IMR-90 (cell line): ENCODE data around the gene PHETA1. TPM values are rescaled to one million over a fixed set of nuclear protein-coding genes. Genes with fewer than 3 reads are reported as not detected.

Experiments
- ATAC-seq: fragments of 200-7000 bp; cut with Tn5 transposase; 2 replicates; pipeline ENCODE4 v1.9.1; 2020; ENCODE audit warnings: low read depth, mild to moderate bottlenecking, moderate library complexity
- BruUV-seq: library from RNA; stranded (reverse); fragments of 400-500 nt; replicated peaks from 2 replicates; lab custom pipeline; 2021; lab: Mats Ljungman, UMichigan
- CTCF ChIA-PET: fragments of 300-600 bp; formaldehyde crosslinking; extraction: SDS; loops from one replicate; lab custom pipeline; 2021; ENCODE audit warnings: antibody characterized with exemption; lab: Yijun Ruan, JAX
- POLR2A ChIA-PET: fragments of 300-600 bp; sonication (Branson Sonifier 250); formaldehyde crosslinking; loops from one replicate; lab custom pipeline; 2022; ENCODE audit warnings: antibody characterized with exemption; ENCODE audit not compliant: unreplicated experiment; lab: Charles Lee
- DNase-seq: peaks from one replicate; pipeline ENCODE4 v3.0.0; 2013
- H2AFZ ChIP-seq: replicated peaks from 2 replicates; pipeline ENCODE3; 2013; ENCODE audit warnings: low read length, mild to moderate bottlenecking; ENCODE audit not compliant: poor library complexity
- H2AK5ac ChIP-seq: 2 replicates; pipeline ENCODE4 v1.6.1; 2013; ENCODE audit warnings: low read depth, low read length, inconsistent platforms
- H2AK9ac ChIP-seq: replicated peaks from 2 replicates; pipeline ENCODE3; 2013; ENCODE audit warnings: mild to moderate bottlenecking, low read depth, low read length, moderate library complexity; ENCODE audit not compliant: poor library complexity
- H2BK120ac ChIP-seq: 2 replicates; pipeline ENCODE4 v1.6.1; 2013; ENCODE audit warnings: low read depth, low read length, inconsistent platforms
- H2BK15ac ChIP-seq: 3 replicates; pipeline ENCODE4 v1.6.1; 2013; ENCODE audit warnings: low read depth, low read length, inconsistent platforms
- H2BK20ac ChIP-seq: 2 replicates; pipeline ENCODE4 v1.6.1; 2013; ENCODE audit warnings: low read depth, mild to moderate bottlenecking, inconsistent platforms, low read length, moderate library complexity
- H2BK5ac ChIP-seq: 2 replicates; pipeline ENCODE4 v1.6.1; 2013; ENCODE audit warnings: mild to moderate bottlenecking, low read depth, low read length, inconsistent platforms; ENCODE audit not compliant: poor library complexity, severe bottlenecking
- H3K14ac ChIP-seq: replicated peaks from 2 replicates; pipeline ENCODE4 v1.6.1; 2013; ENCODE audit warnings: low read depth, low read length, inconsistent platforms
- H3K18ac ChIP-seq: 2 replicates; pipeline ENCODE4 v1.6.1; 2013; ENCODE audit warnings: low read depth, low read length, control low read depth
- H3K23ac ChIP-seq: 2 replicates; pipeline ENCODE4 v1.6.1; 2013; ENCODE audit warnings: low read depth, low read length, inconsistent platforms
- H3K27ac ChIP-seq: 2 replicates; pipeline ENCODE4 v1.5.1; 2013; ENCODE audit warnings: mild to moderate bottlenecking, control low read depth, low read length; ENCODE audit not compliant: insufficient read depth
- H3K27me3 ChIP-seq: 2 replicates; pipeline ENCODE4 v1.6.1; 2013; ENCODE audit warnings: low read length; ENCODE audit not compliant: control insufficient read depth, insufficient read depth
- H3K36me3 ChIP-seq: 2 replicates; pipeline ENCODE4 v1.6.1; 2013; ENCODE audit warnings: low read length, mixed read lengths; ENCODE audit not compliant: control insufficient read depth, insufficient read depth
- H3K4ac ChIP-seq: 2 replicates; pipeline ENCODE4 v1.6.1; 2013; ENCODE audit warnings: low read depth, low read length, inconsistent platforms
- H3K4me1 ChIP-seq: 2 replicates; pipeline ENCODE4 v1.6.1; 2013; ENCODE audit warnings: low read length, mixed read lengths; ENCODE audit not compliant: control insufficient read depth, insufficient read depth
- H3K4me2 ChIP-seq: 2 replicates; pipeline ENCODE4 v1.6.1; 2013; ENCODE audit warnings: low read depth, mild to moderate bottlenecking, control low read depth, low read length, moderate library complexity
- H3K4me3 ChIP-seq: 2 replicates; pipeline ENCODE4 v1.5.1; 2013; ENCODE audit warnings: low read depth, mild to moderate bottlenecking, control low read depth, low read length, moderate library complexity; ENCODE audit not compliant: insufficient read depth
- H3K56ac ChIP-seq: 2 replicates; pipeline ENCODE4 v1.6.1; 2013; ENCODE audit warnings: low read length, inconsistent platforms; ENCODE audit not compliant: insufficient read depth; ENCODE audit errors: extremely low read depth
- H3K79me1 ChIP-seq, 2 experiments: 2 replicates each; pipeline ENCODE4 v1.6.1; 2013; ENCODE audit warnings: low read length in 2 of 2, inconsistent platforms in 1 of 2, low read depth in 1 of 2
- H3K9ac ChIP-seq: 2 replicates; pipeline ENCODE4 v1.6.1; 2013; ENCODE audit warnings: low read depth, low read length, control low read depth
- H3K9me1 ChIP-seq: 2 replicates; pipeline ENCODE4 v1.6.1; 2013; ENCODE audit warnings: low read length, inconsistent platforms; ENCODE audit not compliant: insufficient read depth
- H3K9me3 ChIP-seq: 2 replicates; pipeline ENCODE4 v1.6.1; 2013; ENCODE audit warnings: low read length; ENCODE audit not compliant: control insufficient read depth, insufficient read depth
- H4K20me1 ChIP-seq: 2 replicates; pipeline ENCODE4 v1.6.1; 2013; ENCODE audit warnings: low read length, inconsistent platforms; ENCODE audit not compliant: insufficient read depth
- H4K5ac ChIP-seq: 2 replicates; pipeline ENCODE4 v1.6.1; 2013; ENCODE audit warnings: mild to moderate bottlenecking, low read depth, low read length, control low read depth
- H4K8ac ChIP-seq, 2 experiments: 2 replicates each; pipeline ENCODE4 v1.6.1; 2013; ENCODE audit warnings: low read depth in 2 of 2, low read length in 2 of 2, control low read depth in 1 of 2, inconsistent platforms in 1 of 2
- H4K91ac ChIP-seq: 2 replicates; pipeline ENCODE4 v1.6.1; 2013; ENCODE audit warnings: low read depth, low read length, inconsistent platforms; ENCODE audit not compliant: insufficient read depth
- CHD1 ChIP-seq: IDR thresholded peaks from 2 replicates; pipeline ENCODE4 v1.6.1; 2012; ENCODE audit warnings: low read depth, low read length, improper control_type of control experiment
- WGBS, 2 experiments: methylation state at CpG; one replicate each; pipeline versions ENCODE4 v1.1.5 to v1.1.7; 2013; ENCODE audit warnings: missing lambda C conversion rate in 2 of 2; ENCODE audit not compliant: insufficient read length in 1 of 2; ENCODE audit errors: extremely low coverage in 2 of 2; 5-methylcytosine and 5-hydroxymethylcytosine counted together
- dilution Hi-C: fragments of 300-500 bp; cut with HindIII; formaldehyde crosslinking; loops from one replicate; pipeline ENCODE4 v1.14.3; 2018; ENCODE audit warnings: low sequenced_read_pairs; ENCODE audit not compliant: unreplicated experiment
- in situ Hi-C: fragments of 300-500 bp; cut with MboI; formaldehyde crosslinking; loops from 3 replicates; pipeline ENCODE4 v1.14.3; 2019; ENCODE audit warnings: low sequenced_read_pairs, inconsistent platforms, mixed read lengths
- intact Hi-C: fragments of 100-400 bp; cut with micrococcal nuclease; formaldehyde crosslinking; loops from 2 replicates; pipeline ENCODE4 v1.10.0; 2022
- polyA plus RNA-seq, 3 experiments: library from polyadenylated mRNA; depleted of rRNA; stranded (reverse); fragments of >200 nt; gene quantifications; 2 replicates each; pipeline ENCODE4 v1.2.3, GENCODE V29; 2012; ENCODE audit warnings: low replicate concordance in 1 of 3
- total RNA-seq: library from RNA; depleted of rRNA; stranded (reverse); fragments of >200 nt; gene quantifications from 2 replicates; pipeline ENCODE4 v1.2.3, GENCODE V29; 2012

PHETA1 gene
- total and polyA plus RNA-seq, 2 of the 4 experiments (the other 2 are of a cell fraction): 3.2 to 6.6 TPM

DNA sequence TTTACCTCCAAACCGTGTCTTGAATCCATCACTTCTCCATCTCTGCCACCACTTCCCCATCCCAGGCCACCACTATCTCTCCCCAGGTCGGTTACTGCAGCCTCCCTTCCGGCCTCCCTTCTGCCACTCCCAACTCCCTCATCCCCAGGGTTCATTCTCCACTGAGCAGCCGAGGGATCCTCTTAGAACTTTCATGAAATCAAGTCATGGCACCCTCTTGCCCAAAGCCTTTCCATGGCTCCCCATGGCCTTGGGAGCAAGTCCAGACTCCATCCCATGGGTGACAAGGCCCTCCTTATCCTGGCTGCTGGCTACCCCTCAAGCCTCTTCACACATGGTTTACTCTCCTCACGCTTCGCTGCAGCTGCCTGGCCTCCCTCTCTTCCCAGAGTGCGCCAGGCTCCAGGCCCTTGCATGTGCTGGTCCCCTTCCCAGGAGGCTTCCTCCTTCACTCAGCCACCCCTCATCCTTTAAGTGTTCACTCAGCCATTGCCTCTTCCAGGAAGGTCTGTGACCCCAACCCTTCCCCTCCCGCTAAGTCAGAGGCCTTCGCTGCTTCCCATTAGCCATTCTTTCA, 18.9 kb upstream of the PHETA1 start:
- Histone ChIP-seq H3K4me3 (no peak overlapping the region), H4K91ac (no peak overlapping the region), H2BK20ac (no peak overlapping the region), H2AK5ac (no peak overlapping the region; the same call in 1 of the 2 replicates), H3K4me2 (no peak overlapping the region), H3K4me1 (no peaks in the 10 kb centered on the region), H3K56ac (no peak overlapping the region), H2BK120ac (no peak overlapping the region), H3K9me3 (no peaks in the 10 kb centered on the region), H3K4ac (no peak overlapping the region), H2AK9ac (no peak overlapping the region), H3K9ac (no peak overlapping the region), H4K8ac (no peak overlapping the region), H3K27me3 (peaks cover 18% of the 10 kb centered on the region), H4K5ac (no peak overlapping the region), H2AFZ (no peak overlapping the region), H3K36me3 (no peaks in the 10 kb centered on the region), H2BK5ac (no peak overlapping the region), H3K79me1 (no peaks in the 10 kb centered on the region), H4K20me1 (no peaks in the 10 kb centered on the region), H3K23ac (no peak overlapping the region), H3K27ac (no peak overlapping the region), H3K14ac (no peak overlapping the region), H3K9me1 (no peaks in the 10 kb centered on the region), H2BK15ac (no peak overlapping the region; the same call in 2 of the 3 replicates), H3K18ac (no peak overlapping the region)
- BruUV-seq: no TSS peak
- WGBS, 2 experiments: 72% methylated on average over 9 of the region's 9 CpGs; no CpG with 5 or more reads in 1 of the 2 experiments
- dilution Hi-C loops: no loop called here
- TF ChIP-seq CHD1: no peak
- in situ Hi-C loops: no loop called here
- DNase-seq: no peak
- no peak for ATAC-seq
- ChIA-PET CTCF (no interaction called here), POLR2A (no interaction called here)
- intact Hi-C loops: no loop called here
